IMR-90 (cell line): ENCODE data around the gene SPATC1L. TPM values are rescaled to one million over a fixed set of nuclear protein-coding genes. Genes with fewer than 3 reads are reported as not detected.

Experiments
- ATAC-seq: fragments of 200-7000 bp; cut with Tn5 transposase; 2 replicates; pipeline ENCODE4 v1.9.1; 2020; ENCODE audit warnings: low read depth, mild to moderate bottlenecking, moderate library complexity
- BruUV-seq: library from RNA; stranded (reverse); fragments of 400-500 nt; replicated peaks from 2 replicates; lab custom pipeline; 2021; lab: Mats Ljungman, UMichigan
- CTCF ChIA-PET: fragments of 300-600 bp; formaldehyde crosslinking; extraction: SDS; loops from one replicate; lab custom pipeline; 2021; ENCODE audit warnings: antibody characterized with exemption; lab: Yijun Ruan, JAX
- POLR2A ChIA-PET: fragments of 300-600 bp; sonication (Branson Sonifier 250); formaldehyde crosslinking; loops from one replicate; lab custom pipeline; 2022; ENCODE audit warnings: antibody characterized with exemption; ENCODE audit not compliant: unreplicated experiment; lab: Charles Lee
- DNase-seq: peaks from one replicate; pipeline ENCODE4 v3.0.0; 2013
- H2AFZ ChIP-seq: replicated peaks from 2 replicates; pipeline ENCODE3; 2013; ENCODE audit warnings: low read length, mild to moderate bottlenecking; ENCODE audit not compliant: poor library complexity
- H2AK5ac ChIP-seq: 2 replicates; pipeline ENCODE4 v1.6.1; 2013; ENCODE audit warnings: low read depth, low read length, inconsistent platforms
- H2AK9ac ChIP-seq: replicated peaks from 2 replicates; pipeline ENCODE3; 2013; ENCODE audit warnings: mild to moderate bottlenecking, low read depth, low read length, moderate library complexity; ENCODE audit not compliant: poor library complexity
- H2BK120ac ChIP-seq: 2 replicates; pipeline ENCODE4 v1.6.1; 2013; ENCODE audit warnings: low read depth, low read length, inconsistent platforms
- H2BK15ac ChIP-seq: 3 replicates; pipeline ENCODE4 v1.6.1; 2013; ENCODE audit warnings: low read depth, low read length, inconsistent platforms
- H2BK20ac ChIP-seq: 2 replicates; pipeline ENCODE4 v1.6.1; 2013; ENCODE audit warnings: low read depth, mild to moderate bottlenecking, inconsistent platforms, low read length, moderate library complexity
- H2BK5ac ChIP-seq: 2 replicates; pipeline ENCODE4 v1.6.1; 2013; ENCODE audit warnings: mild to moderate bottlenecking, low read depth, low read length, inconsistent platforms; ENCODE audit not compliant: poor library complexity, severe bottlenecking
- H3K14ac ChIP-seq: replicated peaks from 2 replicates; pipeline ENCODE4 v1.6.1; 2013; ENCODE audit warnings: low read depth, low read length, inconsistent platforms
- H3K18ac ChIP-seq: 2 replicates; pipeline ENCODE4 v1.6.1; 2013; ENCODE audit warnings: low read depth, low read length, control low read depth
- H3K23ac ChIP-seq: 2 replicates; pipeline ENCODE4 v1.6.1; 2013; ENCODE audit warnings: low read depth, low read length, inconsistent platforms
- H3K27ac ChIP-seq: 2 replicates; pipeline ENCODE4 v1.5.1; 2013; ENCODE audit warnings: mild to moderate bottlenecking, control low read depth, low read length; ENCODE audit not compliant: insufficient read depth
- H3K27me3 ChIP-seq: 2 replicates; pipeline ENCODE4 v1.6.1; 2013; ENCODE audit warnings: low read length; ENCODE audit not compliant: control insufficient read depth, insufficient read depth
- H3K36me3 ChIP-seq: 2 replicates; pipeline ENCODE4 v1.6.1; 2013; ENCODE audit warnings: low read length, mixed read lengths; ENCODE audit not compliant: control insufficient read depth, insufficient read depth
- H3K4ac ChIP-seq: 2 replicates; pipeline ENCODE4 v1.6.1; 2013; ENCODE audit warnings: low read depth, low read length, inconsistent platforms
- H3K4me1 ChIP-seq: 2 replicates; pipeline ENCODE4 v1.6.1; 2013; ENCODE audit warnings: low read length, mixed read lengths; ENCODE audit not compliant: control insufficient read depth, insufficient read depth
- H3K4me2 ChIP-seq: 2 replicates; pipeline ENCODE4 v1.6.1; 2013; ENCODE audit warnings: low read depth, mild to moderate bottlenecking, control low read depth, low read length, moderate library complexity
- H3K4me3 ChIP-seq: 2 replicates; pipeline ENCODE4 v1.5.1; 2013; ENCODE audit warnings: low read depth, mild to moderate bottlenecking, control low read depth, low read length, moderate library complexity; ENCODE audit not compliant: insufficient read depth
- H3K56ac ChIP-seq: 2 replicates; pipeline ENCODE4 v1.6.1; 2013; ENCODE audit warnings: low read length, inconsistent platforms; ENCODE audit not compliant: insufficient read depth; ENCODE audit errors: extremely low read depth
- H3K79me1 ChIP-seq, 2 experiments: 2 replicates each; pipeline ENCODE4 v1.6.1; 2013; ENCODE audit warnings: low read length in 2 of 2, inconsistent platforms in 1 of 2, low read depth in 1 of 2
- H3K9ac ChIP-seq: 2 replicates; pipeline ENCODE4 v1.6.1; 2013; ENCODE audit warnings: low read depth, low read length, control low read depth
- H3K9me1 ChIP-seq: 2 replicates; pipeline ENCODE4 v1.6.1; 2013; ENCODE audit warnings: low read length, inconsistent platforms; ENCODE audit not compliant: insufficient read depth
- H3K9me3 ChIP-seq: 2 replicates; pipeline ENCODE4 v1.6.1; 2013; ENCODE audit warnings: low read length; ENCODE audit not compliant: control insufficient read depth, insufficient read depth
- H4K20me1 ChIP-seq: 2 replicates; pipeline ENCODE4 v1.6.1; 2013; ENCODE audit warnings: low read length, inconsistent platforms; ENCODE audit not compliant: insufficient read depth
- H4K5ac ChIP-seq: 2 replicates; pipeline ENCODE4 v1.6.1; 2013; ENCODE audit warnings: mild to moderate bottlenecking, low read depth, low read length, control low read depth
- H4K8ac ChIP-seq, 2 experiments: 2 replicates each; pipeline ENCODE4 v1.6.1; 2013; ENCODE audit warnings: low read depth in 2 of 2, low read length in 2 of 2, control low read depth in 1 of 2, inconsistent platforms in 1 of 2
- H4K91ac ChIP-seq: 2 replicates; pipeline ENCODE4 v1.6.1; 2013; ENCODE audit warnings: low read depth, low read length, inconsistent platforms; ENCODE audit not compliant: insufficient read depth
- BHLHE40 ChIP-seq: fragments of 150-350 bp; IDR thresholded peaks from 2 replicates; pipeline ENCODE4 v1.6.1; 2016; ENCODE audit warnings: mild to moderate bottlenecking, low read depth, low read length
- CEBPB ChIP-seq: IDR thresholded peaks from 2 replicates; pipeline ENCODE4 v1.6.1; 2012; ENCODE audit warnings: low read depth, low read length, improper control_type of control experiment
- CHD1 ChIP-seq: IDR thresholded peaks from 2 replicates; pipeline ENCODE4 v1.6.1; 2012; ENCODE audit warnings: low read depth, low read length, improper control_type of control experiment
- CTCF ChIP-seq: conservative IDR thresholded peaks from 2 replicates; pipeline ENCODE4 v1.5.1; 2012; ENCODE audit warnings: mild to moderate bottlenecking, low read depth, low read length, improper control_type of control experiment
- ELK1 ChIP-seq: fragments of 150-350 bp; IDR thresholded peaks from 2 replicates; pipeline ENCODE4 v1.6.1; 2016; ENCODE audit warnings: low read depth, mild to moderate bottlenecking, low read length, moderate library complexity, borderline replicate concordance
- FOS ChIP-seq: fragments of 150-350 bp; IDR thresholded peaks from 2 replicates; pipeline ENCODE4 v1.6.1; 2016; ENCODE audit warnings: low read depth, low read length
- MAFK ChIP-seq: IDR thresholded peaks from 2 replicates; pipeline ENCODE4 v1.6.1; 2012; ENCODE audit warnings: low read depth, low read length, improper control_type of control experiment
- MAZ ChIP-seq: IDR thresholded peaks from 2 replicates; pipeline ENCODE4 v1.6.1; 2012; ENCODE audit warnings: low read depth, mild to moderate bottlenecking, low read length, improper control_type of control experiment, moderate library complexity, borderline replicate concordance
- MXI1 ChIP-seq: IDR thresholded peaks from 2 replicates; pipeline ENCODE4 v1.6.1; 2012; ENCODE audit warnings: low read depth, mild to moderate bottlenecking, low read length, moderate library complexity, borderline replicate concordance
- NFE2L2 ChIP-seq: fragments of 150-350 bp; IDR thresholded peaks from 2 replicates; pipeline ENCODE4 v1.6.1; 2016; ENCODE audit warnings: low read depth, mild to moderate bottlenecking, low read length
- POLR2A ChIP-seq: IDR thresholded peaks from 2 replicates; pipeline ENCODE4 v1.6.1; 2012; ENCODE audit warnings: mild to moderate bottlenecking, low read depth, low read length
- RAD21 ChIP-seq: IDR thresholded peaks from 2 replicates; pipeline ENCODE4 v1.6.1; 2012; ENCODE audit warnings: low read length, improper control_type of control experiment
- RCOR1 ChIP-seq: IDR thresholded peaks from 2 replicates; pipeline ENCODE4 v1.6.1; 2012; ENCODE audit warnings: mild to moderate bottlenecking, low read length, improper control_type of control experiment; ENCODE audit not compliant: insufficient replicate concordance
- RFX5 ChIP-seq: IDR thresholded peaks from 2 replicates; pipeline ENCODE4 v1.8.0; 2012; ENCODE audit warnings: low read depth, mild to moderate bottlenecking, low read length, moderate library complexity
- SMC3 ChIP-seq: fragments of 150-350 bp; IDR thresholded peaks from 2 replicates; pipeline ENCODE4 v1.6.1; 2016; ENCODE audit warnings: low read depth, mild to moderate bottlenecking, antibody characterized with exemption, low read length, moderate library complexity
- USF2 ChIP-seq: fragments of 150-350 bp; IDR thresholded peaks from 2 replicates; pipeline ENCODE4 v1.6.1; 2017; ENCODE audit warnings: mild to moderate bottlenecking, antibody characterized with exemption, low read length, low read depth
- WGBS, 2 experiments: methylation state at CpG; one replicate each; pipeline versions ENCODE4 v1.1.5 to v1.1.7; 2013; ENCODE audit warnings: missing lambda C conversion rate in 2 of 2; ENCODE audit not compliant: insufficient read length in 1 of 2; ENCODE audit errors: extremely low coverage in 2 of 2; 5-methylcytosine and 5-hydroxymethylcytosine counted together
- dilution Hi-C: fragments of 300-500 bp; cut with HindIII; formaldehyde crosslinking; loops from one replicate; pipeline ENCODE4 v1.14.3; 2018; ENCODE audit warnings: low sequenced_read_pairs; ENCODE audit not compliant: unreplicated experiment
- in situ Hi-C: fragments of 300-500 bp; cut with MboI; formaldehyde crosslinking; loops from 3 replicates; pipeline ENCODE4 v1.14.3; 2019; ENCODE audit warnings: low sequenced_read_pairs, inconsistent platforms, mixed read lengths
- intact Hi-C: fragments of 100-400 bp; cut with micrococcal nuclease; formaldehyde crosslinking; loops from 2 replicates; pipeline ENCODE4 v1.10.0; 2022
- polyA plus RNA-seq, 3 experiments: library from polyadenylated mRNA; depleted of rRNA; stranded (reverse); fragments of >200 nt; gene quantifications; 2 replicates each; pipeline ENCODE4 v1.2.3, GENCODE V29; 2012; ENCODE audit warnings: low replicate concordance in 1 of 3
- total RNA-seq: library from RNA; depleted of rRNA; stranded (reverse); fragments of >200 nt; gene quantifications from 2 replicates; pipeline ENCODE4 v1.2.3, GENCODE V29; 2012

Gene SPATC1L
- total and polyA plus RNA-seq, 2 of the 4 experiments (the other 2 are of a cell fraction): 3.8 to 17.2 TPM

GRCh38 chr21:46226146-46226545 is 41.9 kb upstream of the SPATC1L start:
- H2AK5ac ChIP-seq: peak overlapping the region; percentile 30; the same call in 1 of the 2 replicates
- H4K20me1 ChIP-seq: peaks cover 34% of the 10 kb centered on the region; the same call in 1 of the 2 replicates
- no peak overlapping the region for H3K9ac ChIP-seq
- in situ Hi-C loops: no loop called here
- H3K4me2 ChIP-seq: peak overlapping the region; percentile 23; the same call in 1 of the 2 replicates
- dilution Hi-C loops: no loop called here
- no peak overlapping the region for H3K56ac ChIP-seq
- peaks cover 13% of the 10 kb centered on the region for H3K4me1 ChIP-seq
- no peak overlapping the region for H3K4me3 ChIP-seq
- DNase-seq (peak; percentile 19), ATAC-seq (no peak)
- peak overlapping the region; percentile 19; the same call in 1 of the 2 replicates for H3K14ac ChIP-seq
- ChIA-PET POLR2A (no interaction called here), CTCF (no interaction called here)
- H4K91ac ChIP-seq: no peak overlapping the region
- peaks cover 13% of the 10 kb centered on the region for H3K9me1 ChIP-seq
- no peaks in the 10 kb centered on the region for H3K27me3 ChIP-seq
- H2BK15ac ChIP-seq: no peak overlapping the region
- H4K5ac ChIP-seq: no peak overlapping the region
- H3K23ac ChIP-seq: peak overlapping the region; percentile 60; the same call in 1 of the 2 replicates
- H3K79me1 ChIP-seq: peaks cover 9 to 73% of the 10 kb centered on the region in 2 experiments; a peak in 3 of 4 replicates
- no peaks in the 10 kb centered on the region for H3K9me3 ChIP-seq
- TF ChIP-seq NFE2L2 (no peak), RFX5 (no peak), CTCF (no peak), CEBPB (no peak), RAD21 (no peak), SMC3 (no peak), MAFK (no peak), ELK1 (no peak), POLR2A (no peak), CHD1 (no peak), MXI1 (no peak), RCOR1 (no peak), MAZ (no peak), USF2 (no peak), BHLHE40 (no peak), FOS (no peak)
- H3K27ac ChIP-seq: no peak overlapping the region
- no peak overlapping the region for H3K18ac ChIP-seq
- no TSS peak for BruUV-seq
- H2BK5ac ChIP-seq: no peak overlapping the region
- H2BK120ac ChIP-seq: no peak overlapping the region
- intact Hi-C loops: loop anchor here (2.0 kb wide), 1 partner anchor 253 kb away; no protein-coding TSS in a partner anchor
- no peak overlapping the region for H2BK20ac ChIP-seq
- no peak overlapping the region for H4K8ac ChIP-seq
- WGBS, 2 experiments: no CpG with 5 or more reads among the region's 1 CpG
- peak overlapping the region; percentile 38; the same call in 1 of the 2 replicates for H3K4ac ChIP-seq
- peak overlapping the region; percentile 45 for H2AK9ac ChIP-seq
- H3K36me3 ChIP-seq: peaks cover 14% of the 10 kb centered on the region
- no peak overlapping the region for H2AFZ ChIP-seq
